ENCODE data around the gene MRGPRF. TPM values are rescaled to one million over a fixed set of nuclear protein-coding genes. Genes with fewer than 3 reads are reported as not detected.
A peak's percentile ranks its signal among the peaks of the same experiment; 100 is the strongest.

The MRGPRF gene
- total and polyA plus RNA-seq, 11 donors, result 1.6 to 13.1 (median 3.5) TPM

- intact Hi-C loops (cut with DNase I), result no loop called here
- no peak for TF ChIP-seq POLR2A (IDR thresholded peaks at IDR 0.05)
- TF ChIP-seq CTCF (IDR thresholded peaks at IDR 0.05), result no peak
- no peaks in the 10 kb centered on the region for H3K36me3 ChIP-seq
- ATAC-seq (no peak), DNase-seq (no peak)
- peaks cover 0 to 8% (median 0%) of the 10 kb centered on the region in 9 donors for H3K27me3 ChIP-seq
- no peak overlapping the region for H3K4me3 ChIP-seq
- H3K27ac ChIP-seq, result peak overlapping the region in 1 of 12 donors; percentile 93
- H3K9me3 ChIP-seq, result no peaks in the 10 kb centered on the region
- peaks cover 0 to 23% (median 10%) of the 10 kb centered on the region in 12 donors for H3K4me1 ChIP-seq
These were observed 15.1 kb downstream of the MRGPRF start for GRCh38 chr11:68997995-68998348.

DNA sequence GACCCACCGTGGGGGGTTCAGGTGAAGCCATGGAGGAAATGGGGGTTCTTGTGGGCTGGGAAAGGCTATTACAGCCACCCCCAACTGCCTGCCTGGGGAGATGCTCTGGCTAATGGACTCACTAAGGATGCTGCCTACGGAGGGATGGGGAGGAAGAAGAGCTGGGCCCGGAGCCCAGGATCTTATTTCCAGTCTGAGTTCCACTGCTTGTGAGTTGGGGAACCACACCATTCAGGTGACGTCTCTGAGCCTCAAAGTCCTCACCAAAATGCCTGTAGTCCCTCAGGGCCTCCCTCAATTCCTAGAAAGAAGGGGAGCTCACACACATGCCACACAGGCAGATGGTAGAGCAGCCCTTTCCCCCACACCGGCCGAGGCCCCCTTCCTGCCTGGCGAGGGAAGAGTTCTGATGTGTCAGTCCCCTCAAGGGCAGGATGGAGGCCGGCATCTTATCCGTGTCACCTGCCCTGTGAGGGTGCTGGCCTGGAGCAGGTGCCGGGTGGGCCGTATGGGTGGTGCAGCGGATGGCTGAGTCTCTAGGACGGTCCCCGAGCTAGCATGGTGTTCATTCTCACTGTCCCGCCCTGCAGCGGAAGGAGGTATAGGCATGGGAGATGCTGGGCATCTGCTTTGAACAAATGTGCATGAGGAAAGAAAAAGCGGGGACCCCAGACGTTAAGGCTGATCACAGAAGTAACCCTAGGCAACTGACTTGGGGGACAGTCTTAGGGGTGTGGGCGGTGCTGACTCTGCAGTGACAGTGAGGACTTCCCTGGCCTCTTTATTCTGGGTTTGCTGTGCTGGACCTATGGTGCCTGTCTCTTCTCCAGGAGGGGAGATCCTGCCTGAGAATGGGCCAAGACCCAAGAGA, 15.7 kb downstream of the MRGPRF start:
- TF ChIP-seq POLR2A (IDR thresholded peaks at IDR 0.05), result no peak
- TF ChIP-seq CTCF (IDR thresholded peaks at IDR 0.05), result no peak
- H3K36me3 ChIP-seq, result no peaks in the 10 kb centered on the region
- ATAC-seq (no peak), DNase-seq (peak in 1 of 5 donors; percentile 15)
- WGBS, 4 donors, result 86 to 94% (median 90%) methylated on average over 16 to 19 of the region's 19 CpGs
- no peak overlapping the region for H3K4me3 ChIP-seq
- peaks cover 0 to 23% (median 10%) of the 10 kb centered on the region in 12 donors for H3K4me1 ChIP-seq
- no peaks in the 10 kb centered on the region for H3K9me3 ChIP-seq
- H3K27ac ChIP-seq, result peak overlapping the region in 1 of 12 donors; percentile 93
- intact Hi-C loops (cut with DNase I), result no loop called here
- H3K27me3 ChIP-seq, result peaks cover 0 to 13% (median 0%) of the 10 kb centered on the region in 9 donors

GRCh38 chr11:68996376-68997123, 16.5 kb downstream of the MRGPRF start:
- intact Hi-C loops (cut with DNase I), result no loop called here
- H3K36me3 ChIP-seq, result no peaks in the 10 kb centered on the region
- H3K27ac ChIP-seq, result peak overlapping the region in 1 of 12 donors; percentile 93
- DNase-seq (peak in 1 of 5 donors; percentile 14), ATAC-seq (no peak)
- TF ChIP-seq POLR2A (IDR thresholded peaks at IDR 0.05), result no peak
- no peak for TF ChIP-seq CTCF (IDR thresholded peaks at IDR 0.05)
- no peak overlapping the region for H3K4me3 ChIP-seq
- 97 to 98% (median 97%) methylated on average over 24 of the region's 24 CpGs for WGBS, 4 donors
- peaks cover 0 to 23% (median 10%) of the 10 kb centered on the region in 12 donors for H3K4me1 ChIP-seq
- no peaks in the 10 kb centered on the region for H3K9me3 ChIP-seq
- peaks cover 0 to 18% (median 0%) of the 10 kb centered on the region in 9 donors for H3K27me3 ChIP-seq

DNA sequence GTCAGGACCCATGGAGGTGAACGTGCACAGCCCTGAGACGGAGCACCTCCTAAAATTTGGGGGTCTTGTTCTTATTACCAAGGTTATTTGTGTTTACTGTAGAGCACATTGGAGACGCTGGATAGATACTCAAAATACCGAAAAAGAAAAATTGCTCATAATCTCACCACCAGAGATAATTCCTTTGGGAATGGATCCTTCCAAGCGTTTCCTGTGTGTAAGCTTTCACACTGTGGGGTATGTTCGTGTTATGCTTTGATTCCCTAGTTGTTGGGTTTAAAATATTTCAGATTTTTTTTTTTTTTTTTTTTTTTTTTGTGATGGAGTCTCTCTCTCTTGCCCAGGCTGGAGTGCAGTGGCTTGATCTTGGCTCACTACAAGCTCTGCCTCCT, 18.2 kb downstream of the MRGPRF start:
- ATAC-seq (no peak), DNase-seq (no peak)
- TF ChIP-seq CTCF (IDR thresholded peaks at IDR 0.05) (no peak), POLR2A (IDR thresholded peaks at IDR 0.05) (no peak)
- peaks cover 0 to 22% (median 0%) of the 10 kb centered on the region in 9 donors for H3K27me3 ChIP-seq
- peaks cover 0 to 12% (median 9%) of the 10 kb centered on the region in 12 donors for H3K4me1 ChIP-seq
- WGBS, 4 donors, result 70 to 84% (median 80%) methylated on average over 6 of the region's 6 CpGs
- H3K27ac ChIP-seq, result no peak overlapping the region
- no peaks in the 10 kb centered on the region for H3K36me3 ChIP-seq
- no peaks in the 10 kb centered on the region for H3K9me3 ChIP-seq
- H3K4me3 ChIP-seq, result no peak overlapping the region
- intact Hi-C loops (cut with DNase I), result no loop called here
